GM12878 (cell line): Measurements from ENCODE around the gene BAIAP2L1. TPM values are rescaled to one million over a fixed set of nuclear protein-coding genes. Genes with fewer than 3 reads are reported as not detected.

Experiments
- ATAC-seq: fragments of 200-7000 bp; cut with Tn5 transposase; 3 replicates; pipeline ENCODE4 v1.9.1; 2020; ENCODE audit warnings: mild to moderate bottlenecking, moderate library complexity
- BruUV-seq: library from RNA; stranded (reverse); fragments of 400-500 nt; replicated peaks from 2 replicates; lab custom pipeline; 2021; lab: Mats Ljungman, UMichigan
- CTCF ChIA-PET: fragments of 300-600 bp; sonication (Branson Sonifier 250); formaldehyde crosslinking; extraction: SDS; loops from one replicate; lab custom pipeline; 2021; ENCODE audit warnings: inconsistent platforms; lab: Yijun Ruan, JAX
- POLR2A ChIA-PET: fragments of 350-600 bp; formaldehyde crosslinking; extraction: SDS; loops from one replicate; lab custom pipeline; 2021; ENCODE audit warnings: inconsistent platforms; lab: Charles Lee
- RAD21 ChIA-PET: fragments of 300-600 bp; sonication (Branson Sonifier 250); formaldehyde crosslinking; loops from one replicate; lab custom pipeline; 2023; ENCODE audit warnings: antibody characterized with exemption; ENCODE audit not compliant: unreplicated experiment; lab: Charles Lee
- SMC1A ChIA-PET: fragments of 300-600 bp; sonication (Branson Sonifier 250); formaldehyde crosslinking; loops from one replicate; lab custom pipeline; 2023; ENCODE audit not compliant: unreplicated experiment, uncharacterized antibody; lab: Charles Lee
- DNase-seq: peaks from one replicate; pipeline ENCODE4 v3.0.0-alpha.2; 2011; ENCODE audit warnings: low read depth, low spot score
- FAIRE-seq: peaks from 3 replicates; lab custom pipeline; 2011; peaks lifted over from hg19 to GRCh38; lab: Jason Lieb, UNC
- H2AFZ ChIP-seq: 2 replicates; pipeline ENCODE4 v1.6.0; 2011; ENCODE audit warnings: low read depth, low read length, control low read depth; ENCODE audit not compliant: control insufficient read depth
- H3K27ac ChIP-seq: 2 replicates; pipeline ENCODE4 v1.5.1; 2011; ENCODE audit warnings: control low read depth; ENCODE audit not compliant: control insufficient read depth, insufficient read depth
- H3K27me3 ChIP-seq, 2 experiments: replicated peaks in 1 of 2; 2 replicates each; pipeline versions ENCODE4 v1.6.0 to v1.6.1; 2011; ENCODE audit warnings: low read length in 1 of 2; ENCODE audit not compliant: control insufficient read depth in 2 of 2, insufficient read depth in 2 of 2
- H3K36me3 ChIP-seq, 2 experiments: 2 replicates each; pipeline ENCODE4 v1.5.1; 2011; ENCODE audit warnings: low read length in 1 of 2; ENCODE audit not compliant: control insufficient read depth in 2 of 2, insufficient read depth in 2 of 2
- H3K4me1 ChIP-seq: 2 replicates; pipeline ENCODE4 v1.6.1; 2011; ENCODE audit warnings: mild to moderate bottlenecking, low read length, moderate library complexity, mixed read lengths; ENCODE audit not compliant: control insufficient read depth, insufficient read depth
- H3K4me2 ChIP-seq: 2 replicates; pipeline ENCODE4 v1.6.0; 2011; ENCODE audit warnings: control low read depth; ENCODE audit not compliant: control insufficient read depth, insufficient read depth
- H3K4me3 ChIP-seq: fragments of 200-600 bp; sonication (generic); 2 replicates; pipeline ENCODE4 v1.5.1; 2016
- H3K79me2 ChIP-seq: 2 replicates; pipeline ENCODE4 v1.6.0; 2011; ENCODE audit warnings: low read length; ENCODE audit not compliant: control insufficient read depth, insufficient read depth
- H3K9ac ChIP-seq: 2 replicates; pipeline ENCODE4 v1.8.0; 2011; ENCODE audit warnings: low read length, control low read depth, mixed read lengths; ENCODE audit not compliant: control insufficient read depth, insufficient read depth
- H3K9me3 ChIP-seq: replicated peaks from 3 replicates; pipeline ENCODE4 v1.5.1; 2011; ENCODE audit warnings: mild to moderate bottlenecking, low read length; ENCODE audit not compliant: control insufficient read depth, insufficient read depth
- H4K20me1 ChIP-seq: 2 replicates; pipeline ENCODE4 v1.6.0; 2011; ENCODE audit not compliant: control insufficient read depth, insufficient read depth
- ELK1 ChIP-seq: IDR thresholded peaks from 2 replicates; pipeline ENCODE4 v1.6.1; 2012; ENCODE audit warnings: low read depth, low read length, improper control_type of control experiment
- GATAD2B ChIP-seq: fragments of 450-650 bp; conservative IDR thresholded peaks from 2 replicates; pipeline ENCODE4 v1.6.1; 2017; ENCODE audit warnings: low read depth, mild to moderate bottlenecking, moderate library complexity
- HDAC2 ChIP-seq: fragments of 200-600 bp; sonication (generic); IDR thresholded peaks from 2 replicates; pipeline ENCODE4 v1.6.1; 2017
- POLR2A ChIP-seq: IDR thresholded peaks from 2 replicates; pipeline ENCODE4 v1.6.1; 2011; ENCODE audit warnings: low read depth, mild to moderate bottlenecking, low read length
- SMC3 ChIP-seq: IDR thresholded peaks from 2 replicates; pipeline ENCODE4 v1.6.1; 2011; ENCODE audit warnings: low read length, improper control_type of control experiment, borderline replicate concordance
- WRNIP1 ChIP-seq: IDR thresholded peaks from 2 replicates; pipeline ENCODE4 v1.6.1; 2011; ENCODE audit warnings: low read depth, low read length, improper control_type of control experiment, borderline replicate concordance
- WGBS: methylation state at CpG from one replicate; pipeline ENCODE4 v1.1.6; 2016; ENCODE audit warnings: low lambda C conversion rate; ENCODE audit not compliant: insufficient replicate concordance, insufficient coverage; ENCODE audit errors: missing lambda C conversion rate; 5-methylcytosine and 5-hydroxymethylcytosine counted together
- in situ Hi-C: fragments of 300-500 bp; cut with MboI; formaldehyde crosslinking; loops from 9 replicates; pipeline ENCODE4 v1.14.3; 2018; ENCODE audit warnings: mixed read lengths
- intact Hi-C: fragments of 100-400 bp; cut with micrococcal nuclease; formaldehyde crosslinking; loops from one replicate; pipeline ENCODE4 v1.14.2; 2022; ENCODE audit not compliant: unreplicated experiment
- polyA plus RNA-seq, 11 experiments: library from polyadenylated mRNA; depleted of rRNA in 4 of 11; unstranded in 6 of 11; stranded (reverse) in 5 of 11; fragments of >200 nt; fragmentation: Nextera tagmentation in 4 of 11; fragmentation: Illumina TruSeq in 1 of 11; extraction: Ambion mirVana in 4 of 11; extraction: Trizol in 1 of 11; gene quantifications; 1 replicate in 1 of 11; 2 replicates in 10 of 11; pipeline versions ENCODE4 v1.2.1 to v1.2.3, GENCODE V29; 2011 to 2016; ENCODE audit warnings: inconsistent platforms in 2 of 11, missing spikeins in 2 of 11, low read depth in 1 of 11
- total RNA-seq, 4 experiments: library from RNA; depleted of rRNA in 3 of 4; stranded (reverse); fragments of >200 nt in 3 of 4; fragmentation: Illumina TruSeq in 1 of 4; extraction: Trizol in 1 of 4; gene quantifications; 2 replicates each; pipeline versions ENCODE4 v1.2.1 to v1.2.3, GENCODE V29; 2013 to 2021

BAIAP2L1 gene
- total and polyA plus RNA-seq, 10 of the 15 experiments (the other 5 are each of a cell fraction or from before 2014, with no cell fraction given): 8.9 to 60.2 (median 35.7) TPM

- TF ChIP-seq ELK1 (no peak), SMC3 (no peak)
Observed at GRCh38 chr7:98294326-98294725, 106.6 kb downstream of the BAIAP2L1 start (continued).

DNA sequence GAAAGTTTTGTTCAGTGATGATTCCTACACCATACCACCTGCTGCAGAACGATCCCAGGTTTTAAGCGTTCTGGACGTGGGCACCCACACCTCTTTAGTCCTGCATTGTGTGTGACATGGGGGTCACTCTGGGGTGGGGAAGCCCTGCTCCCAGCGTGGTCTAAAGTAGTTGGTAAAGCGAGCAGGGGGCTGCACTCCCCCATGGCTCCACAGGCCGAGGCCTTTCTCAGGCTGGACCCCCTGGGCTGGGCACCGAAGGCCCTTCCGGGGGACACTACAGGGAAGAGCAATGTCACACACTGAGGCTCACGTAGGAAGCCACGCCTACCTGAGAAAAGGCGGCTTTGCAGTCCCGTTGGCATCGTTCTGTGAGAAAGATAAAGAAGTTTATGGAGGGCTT lies 107.1 kb downstream of the BAIAP2L1 start:
- FAIRE-seq (no peak), ATAC-seq (no peak), DNase-seq (no peak)
- Histone ChIP-seq H3K4me1 (no peaks in the 10 kb centered on the region), H3K4me2 (no peak overlapping the region), H3K9ac (no peak overlapping the region), H3K27ac (no peak overlapping the region), H3K27me3 (no peaks in the 10 kb centered on the region), H2AFZ (no peak overlapping the region), H3K79me2 (no peaks in the 10 kb centered on the region; the same call in 1 of the 2 replicates), H3K36me3 (peaks cover 5 to 13% of the 10 kb centered on the region in 2 experiments), H3K4me3 (no peak overlapping the region), H3K9me3 (no peaks in the 10 kb centered on the region), H4K20me1 (no peaks in the 10 kb centered on the region)
- ChIA-PET RAD21 (interaction anchor here (1.2 to 1.5 kb wide), 2 partner anchors 108 kb away, joined by 10 to 12 read pairs; partner anchors contain the start of gene BAIAP2L1), POLR2A (no interaction called here), SMC1A (interaction anchor here (1.0 kb wide), 1 partner anchor 109 kb away, joined by 3 read pairs; no protein-coding TSS in a partner anchor), CTCF (interaction anchor here (1.5 to 2.6 kb wide), 2 partner anchors 108 kb away, joined by 11 to 28 read pairs; partner anchors contain the start of gene BAIAP2L1)
- in situ Hi-C loops (no loop called here), intact Hi-C loops (no loop called here)
- BruUV-seq: no TSS peak
- 96% methylated on average over 13 of the region's 13 CpGs for WGBS
- TF ChIP-seq HDAC2 (no peak), POLR2A (0 out of 2 replicates have a peak, but pooled peaks have one; percentile 35), GATAD2B (no peak), WRNIP1 (no peak)
